HCT116 (cell line): Measurements from ENCODE around the gene CX3CR1. TPM values are rescaled to one million over a fixed set of nuclear protein-coding genes. Genes with fewer than 3 reads are reported as not detected.

Experiments used
- ATAC-seq: fragments of 200-7000 bp; cut with Tn5 transposase; 2 replicates; pipeline ENCODE4 v1.9.1; 2020; ENCODE audit warnings: mild to moderate bottlenecking, moderate library complexity
- BruUV-seq: library from RNA; stranded (reverse); fragments of 400-500 nt; replicated peaks from 2 replicates; lab custom pipeline; 2021; lab: Mats Ljungman, UMichigan
- CTCF ChIA-PET: fragments of 300-600 bp; sonication (Branson Sonifier 250); formaldehyde crosslinking; loops from one replicate; lab custom pipeline; 2021; ENCODE audit warnings: antibody characterized with exemption; lab: Charles Lee
- POLR2A ChIA-PET: fragments of 300-600, 350-600 bp; sonication (Branson Sonifier 250); formaldehyde crosslinking; loops from one replicate; lab custom pipeline; 2021; ENCODE audit warnings: antibody characterized with exemption; lab: Charles Lee
- RAD21 ChIA-PET, 2 experiments: fragments of 300-600 bp; sonication (Branson Sonifier 250); formaldehyde crosslinking; loops; one replicate each; lab custom pipeline; 2023; ENCODE audit warnings: low total read pairs in 2 of 2; ENCODE audit not compliant: uncharacterized antibody in 2 of 2, unreplicated experiment in 2 of 2, low non-redundant PET in 1 of 2; lab: Charles Lee
- DNase-seq: peaks from one replicate; pipeline ENCODE4 v3.0.0-alpha.2; 2010; ENCODE audit warnings: low read depth, low spot score
- H2AFZ ChIP-seq: fragments of 200-600 bp; shearing (Covaris generic), sonication (generic); 2 replicates; pipeline ENCODE4 v1.6.1; 2017; ENCODE audit warnings: low read depth, mixed run types, mixed read lengths, antibody characterized with exemption, low read length; ENCODE audit not compliant: poor library complexity, severe bottlenecking
- H3K27ac ChIP-seq: 2 replicates; pipeline ENCODE4 v1.5.1; 2012; ENCODE audit warnings: low read depth, low read length
- H3K27me3 ChIP-seq: fragments of 200-600 bp; sonication (generic); 2 replicates; pipeline ENCODE4 v1.6.1; 2016; ENCODE audit warnings: mixed run types, low read length, mixed read lengths; ENCODE audit not compliant: insufficient read depth
- H3K36me3 ChIP-seq, 2 experiments: fragments of 200-500 bp in 1 of 2; fragments of 200-600 bp in 1 of 2; sonication (Bioruptor generic) in 1 of 2; sonication (generic) in 1 of 2; 2 replicates each; pipeline versions ENCODE4 v1.5.1 to v1.6.1; 2014 to 2016; ENCODE audit warnings: low read length in 2 of 2, inconsistent platforms in 1 of 2, mixed read lengths in 1 of 2, mixed run types in 1 of 2; ENCODE audit not compliant: insufficient read depth in 2 of 2, control insufficient read depth in 1 of 2
- H3K4me1 ChIP-seq, 2 experiments: fragments of 200-600 bp in 1 of 2; sonication (generic) in 1 of 2; 2 replicates each; pipeline versions ENCODE4 v1.5.1 to v1.6.1; 2012 to 2017; ENCODE audit warnings: low read length in 2 of 2, inconsistent platforms in 1 of 2, mild to moderate bottlenecking in 1 of 2, mixed read lengths in 1 of 2, mixed run types in 1 of 2, moderate library complexity in 1 of 2; ENCODE audit not compliant: insufficient read depth in 2 of 2, control insufficient read depth in 1 of 2
- H3K4me2 ChIP-seq: fragments of 200-600 bp; sonication (generic); 2 replicates; pipeline ENCODE4 v1.6.1; 2017; ENCODE audit warnings: mixed run types, low read length, mixed read lengths
- H3K4me3 ChIP-seq, 2 experiments: fragments of 200-600 bp in 1 of 2; sonication (generic) in 1 of 2; replicated peaks in 1 of 2; 2 replicates each; pipeline ENCODE4 v1.5.1; 2011 to 2016; ENCODE audit warnings: low read length in 2 of 2, control low read depth in 1 of 2, low read depth in 1 of 2, mild to moderate bottlenecking in 1 of 2, mixed read lengths in 1 of 2, mixed run types in 1 of 2
- H3K79me2 ChIP-seq: fragments of 200-600 bp; sonication (generic); 2 replicates; pipeline ENCODE4 v1.6.1; 2017; ENCODE audit warnings: mild to moderate bottlenecking, mixed run types, low read length, moderate library complexity, mixed read lengths; ENCODE audit not compliant: insufficient read depth
- H3K9ac ChIP-seq: fragments of 200-600 bp; sonication (generic); 2 replicates; pipeline ENCODE4 v1.6.1; 2016; ENCODE audit warnings: low read length, mixed read lengths
- H3K9me2 ChIP-seq: fragments of 200-600 bp; sonication (generic), shearing (Covaris generic); 2 replicates; pipeline ENCODE4 v1.6.1; 2017; ENCODE audit warnings: mixed run types, mild to moderate bottlenecking, moderate library complexity; ENCODE audit not compliant: insufficient read depth
- H3K9me3 ChIP-seq, 2 experiments: fragments of 200-500 bp in 1 of 2; fragments of 200-600 bp in 1 of 2; sonication (Bioruptor generic) in 1 of 2; sonication (generic) in 1 of 2; 2 replicates each; pipeline ENCODE4 v1.6.1; 2014 to 2017; ENCODE audit warnings: low read length in 2 of 2, mixed read lengths in 2 of 2, inconsistent platforms in 1 of 2, low read depth in 1 of 2, mild to moderate bottlenecking in 1 of 2, mixed run types in 1 of 2, moderate library complexity in 1 of 2; ENCODE audit not compliant: control insufficient read depth in 1 of 2, insufficient read depth in 1 of 2
- H4K20me1 ChIP-seq: fragments of 200-600 bp; sonication (generic), shearing (Covaris generic); 2 replicates; pipeline ENCODE4 v1.6.1; 2017; ENCODE audit warnings: mixed run types, mild to moderate bottlenecking, moderate library complexity; ENCODE audit not compliant: insufficient read depth
- EGR1 ChIP-seq: IDR thresholded peaks from 2 replicates; pipeline ENCODE4 v1.6.1; 2012; ENCODE audit warnings: low read depth
- EZH2 ChIP-seq: fragments of 200-600 bp; sonication (generic); IDR thresholded peaks from 2 replicates; pipeline ENCODE4 v1.6.1; 2017; ENCODE audit warnings: antibody characterized with exemption, mixed run types
- JUND ChIP-seq: IDR thresholded peaks from 2 replicates; pipeline ENCODE4 v1.6.1; 2012
- POLR2A ChIP-seq: IDR thresholded peaks from 2 replicates; pipeline ENCODE4 v1.7.0; 2011; ENCODE audit warnings: borderline replicate concordance; ENCODE audit not compliant: insufficient read depth, insufficient read length; ENCODE audit errors: extremely low read depth
- POLR2AphosphoS5 ChIP-seq: IDR thresholded peaks from 2 replicates; pipeline ENCODE4 v1.6.1; 2011; ENCODE audit warnings: mild to moderate bottlenecking, low read depth, low read length, moderate library complexity
- RAD21 ChIP-seq: IDR thresholded peaks from 2 replicates; pipeline ENCODE4 v1.6.1; 2012; ENCODE audit warnings: low read depth, mild to moderate bottlenecking
- SIN3A ChIP-seq: IDR thresholded peaks from 2 replicates; pipeline ENCODE4 v1.6.1; 2012; ENCODE audit warnings: low read depth
- SP1 ChIP-seq: IDR thresholded peaks from 2 replicates; pipeline ENCODE4 v1.6.1; 2012; ENCODE audit warnings: low read depth
- TCF7L2 ChIP-seq: IDR thresholded peaks from 2 replicates; pipeline ENCODE4 v1.7.0; 2011; ENCODE audit warnings: borderline replicate concordance, inconsistent platforms; ENCODE audit not compliant: insufficient read depth, insufficient read length; ENCODE audit errors: extremely low read depth
- YY1 ChIP-seq: IDR thresholded peaks from 2 replicates; pipeline ENCODE4 v1.6.1; 2011; ENCODE audit warnings: low read length, low read depth, moderate library complexity, mild to moderate bottlenecking; ENCODE audit not compliant: insufficient replicate concordance; ENCODE audit errors: extremely low read depth
- ZFX ChIP-seq: fragments of 450-650 bp; IDR thresholded peaks from 2 replicates; pipeline ENCODE4 v1.6.1; 2017
- intact Hi-C: fragments of 100-400 bp; cut with micrococcal nuclease; formaldehyde crosslinking; loops from 2 replicates; pipeline ENCODE4 v1.10.0; 2022
- total RNA-seq: library from RNA; stranded (reverse); gene quantifications from one replicate; pipeline ENCODE4 v1.2.1, GENCODE V29; 2021; ENCODE audit not compliant: unreplicated experiment
- TF ChIP-seq, protein P1 (sequence below): IDR thresholded peaks from 2 replicates; pipeline ENCODE4 v1.6.1; 2012
- TF ChIP-seq, protein P2 (sequence below), 3 experiments: fragments of 200-600 bp in 1 of 3; sonication (generic) in 1 of 3; IDR thresholded peaks in 2 of 3; conservative IDR thresholded peaks in 1 of 3; 2 replicates each; pipeline ENCODE4 v1.5.1; 2012 to 2017; ENCODE audit warnings: low read depth in 2 of 3, low read length in 2 of 3, antibody characterized with exemption in 1 of 3, borderline replicate concordance in 1 of 3, control low read depth in 1 of 3, mild to moderate bottlenecking in 1 of 3, mixed read lengths in 1 of 3, mixed run types in 1 of 3, moderate library complexity in 1 of 3; ENCODE audit not compliant: insufficient read depth in 1 of 3
- TF ChIP-seq, protein P3 (sequence below): IDR thresholded peaks from 2 replicates; pipeline ENCODE4 v1.6.1; 2012

CX3CR1 gene
- total RNA-seq, 1 experiment from 2014 or later = 0.10 TPM

DNA sequence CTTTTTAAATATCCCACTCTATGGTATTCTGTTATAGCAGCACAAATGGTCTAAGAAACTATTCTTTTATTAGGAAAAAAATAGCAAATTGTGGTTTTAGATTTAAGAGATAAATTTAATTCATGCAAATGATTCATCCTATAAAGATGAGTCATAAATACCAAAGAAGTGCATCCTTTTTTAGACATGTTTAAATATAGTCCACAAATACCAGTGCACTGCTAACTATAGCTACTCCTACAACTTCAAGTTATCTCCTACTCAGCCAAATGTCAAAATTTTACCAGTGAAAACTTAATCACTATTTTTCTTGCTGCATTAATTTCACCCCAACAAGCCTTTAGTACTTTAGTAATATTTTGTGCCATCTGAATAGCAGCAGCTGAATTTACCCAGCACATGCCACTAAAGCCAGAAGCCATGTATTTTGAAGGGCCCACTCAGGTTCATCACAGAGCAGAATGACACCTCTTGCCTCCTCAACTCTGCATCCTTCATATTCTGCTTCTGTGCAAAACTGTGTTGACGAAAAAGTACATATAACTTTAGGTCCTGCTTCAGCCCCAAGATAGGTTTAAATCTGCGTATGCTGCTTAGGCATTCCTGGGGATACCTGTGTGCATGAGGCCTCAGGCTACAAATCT is 24.9 kb downstream of the CX3CR1 start:
- no peaks in the 10 kb centered on the region for H3K79me2 ChIP-seq
- ChIA-PET RAD21 (no interaction called here), CTCF (no interaction called here), POLR2A (no interaction called here)
- H3K4me3 ChIP-seq = no peak overlapping the region
- no peaks in the 10 kb centered on the region for H3K9me2 ChIP-seq
- H3K4me1 ChIP-seq = no peaks in the 10 kb centered on the region
- no peak overlapping the region for H3K4me2 ChIP-seq
- peaks cover 40% of the 10 kb centered on the region for H3K27me3 ChIP-seq
- no peak for ATAC-seq
- TF ChIP-seq YY1 (no peak), EZH2 (no peak), ZFX (no peak), JUND (no peak), SP1 (no peak), EGR1 (no peak), RAD21 (no peak), SIN3A (no peak), POLR2A (no peak), POLR2AphosphoS5 (no peak), TCF7L2 (no peak)
- TF ChIP-seq, protein P1, sequence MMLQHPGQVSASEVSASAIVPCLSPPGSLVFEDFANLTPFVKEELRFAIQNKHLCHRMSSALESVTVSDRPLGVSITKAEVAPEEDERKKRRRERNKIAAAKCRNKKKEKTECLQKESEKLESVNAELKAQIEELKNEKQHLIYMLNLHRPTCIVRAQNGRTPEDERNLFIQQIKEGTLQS = no peak
- TF ChIP-seq, protein P2, sequence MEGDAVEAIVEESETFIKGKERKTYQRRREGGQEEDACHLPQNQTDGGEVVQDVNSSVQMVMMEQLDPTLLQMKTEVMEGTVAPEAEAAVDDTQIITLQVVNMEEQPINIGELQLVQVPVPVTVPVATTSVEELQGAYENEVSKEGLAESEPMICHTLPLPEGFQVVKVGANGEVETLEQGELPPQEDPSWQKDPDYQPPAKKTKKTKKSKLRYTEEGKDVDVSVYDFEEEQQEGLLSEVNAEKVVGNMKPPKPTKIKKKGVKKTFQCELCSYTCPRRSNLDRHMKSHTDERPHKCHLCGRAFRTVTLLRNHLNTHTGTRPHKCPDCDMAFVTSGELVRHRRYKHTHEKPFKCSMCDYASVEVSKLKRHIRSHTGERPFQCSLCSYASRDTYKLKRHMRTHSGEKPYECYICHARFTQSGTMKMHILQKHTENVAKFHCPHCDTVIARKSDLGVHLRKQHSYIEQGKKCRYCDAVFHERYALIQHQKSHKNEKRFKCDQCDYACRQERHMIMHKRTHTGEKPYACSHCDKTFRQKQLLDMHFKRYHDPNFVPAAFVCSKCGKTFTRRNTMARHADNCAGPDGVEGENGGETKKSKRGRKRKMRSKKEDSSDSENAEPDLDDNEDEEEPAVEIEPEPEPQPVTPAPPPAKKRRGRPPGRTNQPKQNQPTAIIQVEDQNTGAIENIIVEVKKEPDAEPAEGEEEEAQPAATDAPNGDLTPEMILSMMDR (IDR thresholded peaks at IDR 0.05 in 2 of 3, conservative IDR thresholded peaks at IDR 0.05 in 1 of 3; ENCODE audit: borderline replicate concordance in 1 of 3, insufficient read depth in 1 of 3, low read depth in 2 of 3, low read length in 2 of 3) = no peak
- TF ChIP-seq, protein P3, sequence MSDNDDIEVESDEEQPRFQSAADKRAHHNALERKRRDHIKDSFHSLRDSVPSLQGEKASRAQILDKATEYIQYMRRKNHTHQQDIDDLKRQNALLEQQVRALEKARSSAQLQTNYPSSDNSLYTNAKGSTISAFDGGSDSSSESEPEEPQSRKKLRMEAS = no peak
- no peak for DNase-seq
- intact Hi-C loops = no loop called here
- H3K27ac ChIP-seq = no peak overlapping the region
- BruUV-seq = no TSS peak
- no peak overlapping the region for H3K9ac ChIP-seq
- H3K36me3 ChIP-seq = no peaks in the 10 kb centered on the region
- H3K9me3 ChIP-seq = no peaks in the 10 kb centered on the region
- H2AFZ ChIP-seq = no peak overlapping the region
- H4K20me1 ChIP-seq = no peaks in the 10 kb centered on the region
